HEK293 (cell line): Measurements from ENCODE around the gene OPA3.

Experiments used
- CTCF ChIA-PET: fragments of 350-600 bp; formaldehyde crosslinking; extraction: SDS; loops from one replicate; lab custom pipeline; 2021; ENCODE audit warnings: antibody characterized with exemption; lab: Yijun Ruan, JAX
- POLR2A ChIA-PET: fragments of 300-600 bp; formaldehyde crosslinking; extraction: SDS; loops from one replicate; lab custom pipeline; 2020; ENCODE audit warnings: antibody characterized with exemption, inconsistent platforms; lab: Yijun Ruan, JAX
- H3K27ac ChIP-seq: fragments of 200-500 bp; sonication (Bioruptor generic); 2 replicates; pipeline ENCODE4 v1.5.1; 2014; ENCODE audit warnings: low read depth, low read length, control low read depth, inconsistent platforms; ENCODE audit errors: extremely low read depth
- H3K36me3 ChIP-seq, 2 experiments: fragments of 200-500 bp in 1 of 2; sonication (Bioruptor generic) in 1 of 2; 1 replicate in 1 of 2; 2 replicates in 1 of 2; pipeline ENCODE4 v1.5.1; 2014 to 2017; ENCODE audit warnings: inconsistent platforms in 2 of 2, low read length in 2 of 2; ENCODE audit not compliant: control insufficient read depth in 2 of 2, insufficient read depth in 1 of 2
- H3K4me1 ChIP-seq: fragments of 200-500 bp; sonication (Bioruptor generic); 2 replicates; pipeline ENCODE4 v1.5.1; 2014; ENCODE audit warnings: mild to moderate bottlenecking, low read length, inconsistent platforms; ENCODE audit not compliant: control insufficient read depth, insufficient read depth
- H3K4me3 ChIP-seq: 2 replicates; pipeline ENCODE4 v1.5.1; 2011; ENCODE audit warnings: low read depth, mild to moderate bottlenecking, control low read depth, low read length, moderate library complexity
- H3K9me3 ChIP-seq: fragments of 200-500 bp; sonication (Bioruptor generic); 2 replicates; pipeline ENCODE4 v1.5.1; 2014; ENCODE audit warnings: low read depth, low read length, inconsistent platforms; ENCODE audit not compliant: control insufficient read depth, insufficient read depth
- ZBTB26 ChIP-seq: fragments of 450-650 bp; formaldehyde crosslinking; optimal IDR thresholded peaks from 2 replicates; pipeline ENCODE3; 2016; ENCODE audit warnings: missing biosample characterization, mild to moderate bottlenecking, missing genetic modification characterization
- ZFP3 ChIP-seq: fragments of 450-650 bp; formaldehyde crosslinking; IDR thresholded peaks from 2 replicates; pipeline ENCODE4 v1.5.1; 2016; ENCODE audit warnings: low read depth, missing biosample characterization, missing genetic modification characterization
- ZFP37 ChIP-seq: fragments of 450-650 bp; formaldehyde crosslinking; IDR thresholded peaks from 2 replicates; pipeline ENCODE4 v1.5.1; 2016; ENCODE audit warnings: missing biosample characterization, missing genetic modification characterization
- ZNF114 ChIP-seq: fragments of 450-650 bp; formaldehyde crosslinking; IDR thresholded peaks from 2 replicates; pipeline ENCODE4 v1.5.0; 2017; ENCODE audit warnings: missing biosample characterization, missing genetic modification characterization
- ZNF157 ChIP-seq: fragments of 450-650 bp; formaldehyde crosslinking; IDR thresholded peaks from 2 replicates; pipeline ENCODE4 v1.5.1; 2016; ENCODE audit warnings: missing biosample characterization, missing genetic modification characterization
- ZNF16 ChIP-seq: fragments of 450-650 bp; formaldehyde crosslinking; IDR thresholded peaks from 2 replicates; pipeline ENCODE4 v1.5.1; 2016; ENCODE audit warnings: low read depth, missing biosample characterization, missing genetic modification characterization
- ZNF274 ChIP-seq, 2 experiments: fragments of 200-500 bp in 1 of 2; fragments of 450-650 bp in 1 of 2; sonication (Bioruptor generic) in 1 of 2; formaldehyde crosslinking in 1 of 2; IDR thresholded peaks; 2 replicates each; pipeline versions ENCODE4 v1.5.1 to v1.6.1; 2014 to 2016; ENCODE audit warnings: borderline replicate concordance in 1 of 2, inconsistent platforms in 1 of 2, low read length in 1 of 2, missing biosample characterization in 1 of 2, missing genetic modification characterization in 1 of 2
- ZNF280C ChIP-seq: fragments of 450-650 bp; formaldehyde crosslinking; IDR thresholded peaks from 2 replicates; pipeline ENCODE4 v1.5.1; 2016; ENCODE audit warnings: missing biosample characterization, missing genetic modification characterization
- ZNF354C ChIP-seq: fragments of 450-650 bp; formaldehyde crosslinking; IDR thresholded peaks from 2 replicates; pipeline ENCODE4 v1.5.1; 2016; ENCODE audit warnings: missing biosample characterization, missing genetic modification characterization, low read depth, borderline replicate concordance
- ZNF37A ChIP-seq: fragments of 450-650 bp; IDR thresholded peaks from 2 replicates; pipeline ENCODE4 v1.5.1; 2018; ENCODE audit warnings: missing biosample characterization, missing genetic modification characterization
- ZNF398 ChIP-seq: fragments of 450-650 bp; formaldehyde crosslinking; IDR thresholded peaks from 2 replicates; pipeline ENCODE4 v1.5.1; 2017; ENCODE audit warnings: missing biosample characterization, missing genetic modification characterization
- ZNF585B ChIP-seq: fragments of 450-650 bp; formaldehyde crosslinking; IDR thresholded peaks from 2 replicates; pipeline ENCODE4 v1.5.1; 2016; ENCODE audit warnings: missing biosample characterization, missing genetic modification characterization
- ZNF701 ChIP-seq: fragments of 450-650 bp; formaldehyde crosslinking; IDR thresholded peaks from 2 replicates; pipeline ENCODE4 v1.5.1; 2016; ENCODE audit warnings: missing biosample characterization, missing genetic modification characterization
- ZNF837 ChIP-seq: fragments of 450-650 bp; formaldehyde crosslinking; IDR thresholded peaks from 2 replicates; pipeline ENCODE4 v1.5.1; 2016; ENCODE audit warnings: missing biosample characterization, missing genetic modification characterization
- ZSCAN16 ChIP-seq: fragments of 450-650 bp; formaldehyde crosslinking; IDR thresholded peaks from 2 replicates; pipeline ENCODE4 v1.5.1; 2016; ENCODE audit warnings: missing biosample characterization, missing genetic modification characterization
- ZXDB ChIP-seq: fragments of 450-650 bp; formaldehyde crosslinking; IDR thresholded peaks from 2 replicates; pipeline ENCODE4 v1.5.1; 2016; ENCODE audit warnings: missing biosample characterization, missing genetic modification characterization
- TF ChIP-seq, protein P1 (sequence below): fragments of 450-650 bp; formaldehyde crosslinking; IDR thresholded peaks from 2 replicates; pipeline ENCODE4 v1.5.1; 2016; ENCODE audit warnings: missing biosample characterization, missing genetic modification characterization

OPA3 gene

DNA sequence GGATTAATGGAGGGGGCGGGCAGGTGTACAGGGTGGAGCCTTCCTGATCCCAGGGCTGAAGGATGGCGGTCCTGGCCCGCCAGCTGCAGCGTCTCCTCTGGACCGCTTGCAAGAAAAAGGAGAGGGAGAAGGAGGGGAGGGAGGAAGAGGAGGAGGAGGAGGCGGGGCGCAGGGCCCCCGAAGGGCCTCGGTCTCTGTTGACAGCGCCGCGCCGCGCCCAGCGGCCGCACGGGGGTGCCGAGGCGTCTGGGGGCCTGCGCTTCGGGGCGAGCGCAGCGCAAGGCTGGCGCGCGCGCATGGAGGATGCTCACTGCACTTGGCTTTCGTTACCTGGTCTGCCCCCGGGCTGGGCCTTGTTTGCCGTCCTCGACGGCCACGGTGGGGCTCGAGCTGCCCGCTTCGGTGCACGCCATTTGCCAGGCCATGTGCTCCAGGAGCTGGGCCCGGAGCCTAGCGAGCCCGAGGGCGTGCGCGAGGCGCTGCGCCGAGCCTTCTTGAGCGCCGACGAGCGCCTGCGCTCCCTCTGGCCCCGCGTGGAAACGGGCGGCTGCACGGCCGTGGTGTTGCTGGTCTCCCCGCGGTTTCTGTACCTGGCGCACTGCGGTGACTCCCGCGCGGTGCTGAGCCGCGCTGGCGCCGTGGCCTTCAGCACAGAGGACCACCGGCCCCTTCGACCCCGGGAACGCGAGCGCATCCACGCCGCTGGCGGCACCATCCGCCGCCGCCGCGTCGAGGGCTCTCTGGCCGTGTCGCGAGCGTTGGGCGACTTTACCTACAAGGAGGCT, 86.0 kb downstream of the OPA3 start, which contains the start of gene PPM1N (continued):
- TF ChIP-seq, protein P1, sequence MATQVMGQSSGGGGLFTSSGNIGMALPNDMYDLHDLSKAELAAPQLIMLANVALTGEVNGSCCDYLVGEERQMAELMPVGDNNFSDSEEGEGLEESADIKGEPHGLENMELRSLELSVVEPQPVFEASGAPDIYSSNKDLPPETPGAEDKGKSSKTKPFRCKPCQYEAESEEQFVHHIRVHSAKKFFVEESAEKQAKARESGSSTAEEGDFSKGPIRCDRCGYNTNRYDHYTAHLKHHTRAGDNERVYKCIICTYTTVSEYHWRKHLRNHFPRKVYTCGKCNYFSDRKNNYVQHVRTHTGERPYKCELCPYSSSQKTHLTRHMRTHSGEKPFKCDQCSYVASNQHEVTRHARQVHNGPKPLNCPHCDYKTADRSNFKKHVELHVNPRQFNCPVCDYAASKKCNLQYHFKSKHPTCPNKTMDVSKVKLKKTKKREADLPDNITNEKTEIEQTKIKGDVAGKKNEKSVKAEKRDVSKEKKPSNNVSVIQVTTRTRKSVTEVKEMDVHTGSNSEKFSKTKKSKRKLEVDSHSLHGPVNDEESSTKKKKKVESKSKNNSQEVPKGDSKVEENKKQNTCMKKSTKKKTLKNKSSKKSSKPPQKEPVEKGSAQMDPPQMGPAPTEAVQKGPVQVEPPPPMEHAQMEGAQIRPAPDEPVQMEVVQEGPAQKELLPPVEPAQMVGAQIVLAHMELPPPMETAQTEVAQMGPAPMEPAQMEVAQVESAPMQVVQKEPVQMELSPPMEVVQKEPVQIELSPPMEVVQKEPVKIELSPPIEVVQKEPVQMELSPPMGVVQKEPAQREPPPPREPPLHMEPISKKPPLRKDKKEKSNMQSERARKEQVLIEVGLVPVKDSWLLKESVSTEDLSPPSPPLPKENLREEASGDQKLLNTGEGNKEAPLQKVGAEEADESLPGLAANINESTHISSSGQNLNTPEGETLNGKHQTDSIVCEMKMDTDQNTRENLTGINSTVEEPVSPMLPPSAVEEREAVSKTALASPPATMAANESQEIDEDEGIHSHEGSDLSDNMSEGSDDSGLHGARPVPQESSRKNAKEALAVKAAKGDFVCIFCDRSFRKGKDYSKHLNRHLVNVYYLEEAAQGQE = no peak
- no peak for TF ChIP-seq ZNF114 (tag by site-specific recombination)
- TF ChIP-seq ZNF37A (tag by site-specific recombination) = no peak
- no peak for TF ChIP-seq ZNF701 (tag by site-specific recombination)
- TF ChIP-seq ZNF16 (tag by site-specific recombination) = no peak

DNA sequence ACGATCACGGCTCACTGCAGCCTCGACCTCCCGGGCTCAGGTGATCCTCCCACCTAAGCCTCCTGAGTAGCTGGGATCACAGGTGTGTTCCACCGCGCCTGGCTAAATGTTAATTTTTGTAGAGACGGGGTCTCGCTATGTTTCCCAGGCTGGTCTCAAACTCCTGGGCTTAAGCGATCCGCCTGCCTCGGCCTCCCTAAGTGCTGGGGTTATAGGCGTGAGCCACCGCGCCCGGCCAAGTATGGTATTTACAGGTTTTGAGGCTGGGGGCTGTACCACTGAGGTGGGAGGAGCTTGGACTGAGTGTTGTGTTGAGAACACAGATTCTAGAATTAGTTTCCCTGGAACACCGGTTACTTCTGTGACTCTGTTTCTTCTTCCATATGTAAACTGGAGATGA, 86.8 kb downstream of the OPA3 start:
- CTCF ChIA-PET = interaction anchor here (0.6 to 3.1 kb wide), 3 partner anchors 10 to 19 kb away, joined by 3 to 15 read pairs (median 4); no protein-coding TSS in a partner anchor
- no peak overlapping the region for H3K27ac ChIP-seq
- no peaks in the 10 kb centered on the region for H3K9me3 ChIP-seq
- H3K36me3 ChIP-seq = no peaks in the 10 kb centered on the region
- H3K4me1 ChIP-seq = peaks cover 6% of the 10 kb centered on the region
- no peak for TF ChIP-seq ZFP3 (tag by site-specific recombination)
- no peak for TF ChIP-seq ZSCAN16 (tag by site-specific recombination)
- TF ChIP-seq ZNF398 (tag by site-specific recombination) = no peak
- no peak for TF ChIP-seq ZNF585B
- no peak for TF ChIP-seq ZNF157 (tag by site-specific recombination)
- no peak for TF ChIP-seq ZNF280C
- TF ChIP-seq ZNF274 (IDR thresholded peaks at IDR 0.05; ENCODE audit: low read length) = no peak
- no peak for TF ChIP-seq ZNF274 (tag by site-specific recombination; IDR thresholded peaks at IDR 0.05; ENCODE audit: borderline replicate concordance)
- TF ChIP-seq ZBTB26 (tag by site-specific recombination) = no peak
- no peak for TF ChIP-seq ZNF354C (tag by site-specific recombination)
- TF ChIP-seq ZNF837 (tag by site-specific recombination) = no peak
- TF ChIP-seq ZFP37 (tag by site-specific recombination) = no peak
- no peak for TF ChIP-seq ZXDB
- H3K4me3 ChIP-seq = no peak overlapping the region
- POLR2A ChIA-PET = interaction anchor here (0.6 to 2.3 kb wide), 3 partner anchors 144 to 218 kb away, joined by 3 to 7 read pairs (median 5); no protein-coding TSS in a partner anchor
